SU-DHL-6 (cell line): Measurements from ENCODE around the gene TSC2.
"Not testable (repeated sequence)": the region's sequence is repeated elsewhere in the genome, so short reads cannot be mapped to it uniquely, and the experiment has no call there.

Experiments
- H2AFZ ChIP-seq: fragments of 200-600 bp; sonication (generic); 2 replicates; pipeline ENCODE4 v1.6.1; 2014; ENCODE audit warnings: low read depth, mild to moderate bottlenecking, moderate library complexity, mixed read lengths, antibody characterized with exemption, low read length; ENCODE audit not compliant: severe bottlenecking
- H3F3A ChIP-seq: fragments of 200-600 bp; shearing (Covaris generic); 2 replicates; pipeline ENCODE4 v1.6.0; 2016; ENCODE audit warnings: antibody characterized with exemption, mild to moderate bottlenecking; ENCODE audit not compliant: insufficient read depth
- H3K27ac ChIP-seq: fragments of 200-600 bp; sonication (generic); 2 replicates; pipeline ENCODE4 v1.5.1; 2016; ENCODE audit warnings: low read depth, mild to moderate bottlenecking, low read length, moderate library complexity, mixed read lengths
- H3K27me3 ChIP-seq: fragments of 200-600 bp; sonication (generic), shearing (Covaris generic); 2 replicates; pipeline ENCODE4 v1.6.0; 2014; ENCODE audit warnings: mild to moderate bottlenecking, low read length
- H3K36me3 ChIP-seq: fragments of 200-600 bp; sonication (generic); 2 replicates; pipeline ENCODE4 v1.6.1; 2014; ENCODE audit warnings: mild to moderate bottlenecking, low read length, mixed read lengths
- H3K4me2 ChIP-seq: fragments of 300-600, 200-600 bp; shearing (Covaris generic), sonication (generic); 2 replicates; pipeline ENCODE4 v1.6.0; 2014; ENCODE audit warnings: low read length, low read depth, mild to moderate bottlenecking; ENCODE audit not compliant: poor library complexity, severe bottlenecking
- H3K4me3 ChIP-seq: fragments of 200-600 bp; sonication (generic); 2 replicates; pipeline ENCODE4 v1.5.1; 2014; ENCODE audit warnings: antibody characterized with exemption, low read length, mild to moderate bottlenecking, mixed read lengths; ENCODE audit not compliant: insufficient read depth, poor library complexity, severe bottlenecking
- H3K79me2 ChIP-seq: fragments of 200-600 bp; sonication (generic); 2 replicates; pipeline ENCODE4 v1.6.1; 2014; ENCODE audit warnings: mild to moderate bottlenecking, low read length, moderate library complexity; ENCODE audit not compliant: insufficient read depth
- H3K9ac ChIP-seq: fragments of 200-600 bp; sonication (generic); 2 replicates; pipeline ENCODE4 v1.7.0; 2014; ENCODE audit warnings: mild to moderate bottlenecking, low read length
- H3K9me2 ChIP-seq: fragments of 200-600 bp; sonication (generic); replicated peaks from 2 replicates; pipeline ENCODE4 v1.6.1; 2014; ENCODE audit warnings: low read length; ENCODE audit not compliant: insufficient read depth
- H3K9me3 ChIP-seq: fragments of 200-600 bp; sonication (generic); 2 replicates; pipeline ENCODE4 v1.6.1; 2014; ENCODE audit warnings: low read length, mixed read lengths; ENCODE audit not compliant: insufficient read depth
- H4K20me1 ChIP-seq: fragments of 200-600 bp; sonication (generic); 2 replicates; pipeline ENCODE4 v1.6.1; 2014; ENCODE audit warnings: low read depth, mild to moderate bottlenecking, antibody characterized with exemption, low read length, moderate library complexity, mixed read lengths
- EZH2phosphoT487 ChIP-seq: fragments of 200-600 bp; sonication (generic), shearing (Covaris generic); conservative IDR thresholded peaks from 2 replicates; pipeline ENCODE4 v1.6.1; 2018; ENCODE audit warnings: mild to moderate bottlenecking, antibody characterized with exemption, low read length, moderate library complexity, mixed read lengths
- TF ChIP-seq, protein P1 (sequence below): fragments of 200-600 bp; sonication (generic); IDR thresholded peaks from one replicate; pipeline ENCODE4 v1.5.1; 2017; ENCODE audit warnings: antibody characterized with exemption, mild to moderate bottlenecking, low read length, moderate library complexity; ENCODE audit not compliant: insufficient read depth, poor library complexity, severe bottlenecking

TSC2 gene

DNA sequence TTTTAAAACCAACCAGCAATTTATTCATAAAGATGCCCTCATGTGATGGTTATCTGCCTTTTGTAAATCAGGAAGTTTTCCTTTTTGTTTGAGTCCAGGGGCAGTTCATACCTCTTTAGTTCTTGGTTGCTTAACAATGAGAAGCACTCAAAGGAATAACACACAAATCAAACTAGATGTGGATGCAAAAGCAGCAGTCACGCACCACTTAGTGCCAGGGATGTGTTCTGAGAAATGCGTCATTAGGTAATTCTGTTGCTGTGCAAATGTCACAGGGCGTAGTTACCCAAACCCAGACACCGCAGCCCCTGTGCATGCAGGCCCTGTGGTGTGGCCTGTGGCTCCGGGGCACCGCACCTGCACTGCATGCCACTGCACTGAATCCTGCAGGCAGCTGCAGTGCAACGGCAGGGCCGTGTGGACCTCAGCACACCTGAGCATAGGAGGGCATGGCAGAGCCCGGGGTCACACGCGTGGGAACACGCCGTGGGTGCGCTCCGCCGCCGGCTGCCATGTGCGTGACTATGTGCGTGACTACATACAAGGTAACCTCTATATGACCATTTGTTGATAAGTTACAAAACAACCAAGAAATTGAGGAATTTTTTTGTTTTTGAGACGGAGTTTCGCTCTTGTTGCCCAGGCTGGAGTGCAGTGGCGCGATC lies 48.3 kb downstream of the TSC2 start:
- Histone ChIP-seq H3K9ac (no peak overlapping the region), H3K36me3 (no peaks in the 10 kb centered on the region), H3K27me3 (no peaks in the 10 kb centered on the region), H3K4me3 (no peak overlapping the region), H3F3A (no peaks in the 10 kb centered on the region), H4K20me1 (no peaks in the 10 kb centered on the region), H3K79me2 (no peaks in the 10 kb centered on the region), H2AFZ (no peak overlapping the region), H3K9me2 (no peaks in the 10 kb centered on the region), H3K9me3 (no peaks in the 10 kb centered on the region), H3K27ac (no peak overlapping the region), H3K4me2 (no peak overlapping the region)
- no peak for TF ChIP-seq EZH2phosphoT487
- TF ChIP-seq, protein P1, sequence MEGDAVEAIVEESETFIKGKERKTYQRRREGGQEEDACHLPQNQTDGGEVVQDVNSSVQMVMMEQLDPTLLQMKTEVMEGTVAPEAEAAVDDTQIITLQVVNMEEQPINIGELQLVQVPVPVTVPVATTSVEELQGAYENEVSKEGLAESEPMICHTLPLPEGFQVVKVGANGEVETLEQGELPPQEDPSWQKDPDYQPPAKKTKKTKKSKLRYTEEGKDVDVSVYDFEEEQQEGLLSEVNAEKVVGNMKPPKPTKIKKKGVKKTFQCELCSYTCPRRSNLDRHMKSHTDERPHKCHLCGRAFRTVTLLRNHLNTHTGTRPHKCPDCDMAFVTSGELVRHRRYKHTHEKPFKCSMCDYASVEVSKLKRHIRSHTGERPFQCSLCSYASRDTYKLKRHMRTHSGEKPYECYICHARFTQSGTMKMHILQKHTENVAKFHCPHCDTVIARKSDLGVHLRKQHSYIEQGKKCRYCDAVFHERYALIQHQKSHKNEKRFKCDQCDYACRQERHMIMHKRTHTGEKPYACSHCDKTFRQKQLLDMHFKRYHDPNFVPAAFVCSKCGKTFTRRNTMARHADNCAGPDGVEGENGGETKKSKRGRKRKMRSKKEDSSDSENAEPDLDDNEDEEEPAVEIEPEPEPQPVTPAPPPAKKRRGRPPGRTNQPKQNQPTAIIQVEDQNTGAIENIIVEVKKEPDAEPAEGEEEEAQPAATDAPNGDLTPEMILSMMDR = no peak

DNA sequence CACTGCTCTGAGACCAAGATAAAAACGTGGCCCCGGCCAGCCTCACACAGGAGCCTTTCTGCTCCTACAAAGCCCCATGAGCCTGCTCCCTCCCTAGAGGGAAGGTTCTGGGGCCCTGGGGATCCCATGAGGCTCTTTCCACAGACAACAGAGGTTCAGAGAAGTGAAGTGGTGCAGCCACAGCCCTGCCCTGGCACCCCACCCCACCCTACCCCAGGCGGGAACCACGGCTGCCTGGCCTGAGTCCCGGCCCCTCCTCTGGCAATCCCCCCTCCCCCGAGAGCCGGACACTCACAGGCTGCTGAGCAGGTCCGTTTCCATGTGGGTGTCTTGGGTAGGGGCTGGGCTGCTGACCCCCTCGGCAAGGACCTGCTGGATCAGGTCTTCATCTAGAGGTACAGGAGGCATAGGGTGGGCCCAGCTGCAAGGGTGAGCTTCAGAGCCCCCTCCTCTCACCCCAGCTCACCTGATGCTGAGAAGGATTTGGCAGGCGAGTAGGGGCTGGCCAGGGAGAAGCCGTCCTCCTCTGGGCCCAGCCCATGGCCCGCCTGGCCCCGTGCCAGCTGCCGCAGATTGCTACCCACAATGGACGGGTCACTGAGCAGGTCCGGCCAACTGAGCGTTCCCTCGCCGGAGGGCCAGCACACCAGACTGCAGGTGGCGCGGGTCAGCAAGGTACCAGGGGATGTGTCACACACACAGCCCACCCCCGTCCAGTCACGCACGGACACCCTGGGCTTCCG lies 49.2 kb downstream of the TSC2 start:
- H4K20me1 ChIP-seq = no peaks in the 10 kb centered on the region

DNA sequence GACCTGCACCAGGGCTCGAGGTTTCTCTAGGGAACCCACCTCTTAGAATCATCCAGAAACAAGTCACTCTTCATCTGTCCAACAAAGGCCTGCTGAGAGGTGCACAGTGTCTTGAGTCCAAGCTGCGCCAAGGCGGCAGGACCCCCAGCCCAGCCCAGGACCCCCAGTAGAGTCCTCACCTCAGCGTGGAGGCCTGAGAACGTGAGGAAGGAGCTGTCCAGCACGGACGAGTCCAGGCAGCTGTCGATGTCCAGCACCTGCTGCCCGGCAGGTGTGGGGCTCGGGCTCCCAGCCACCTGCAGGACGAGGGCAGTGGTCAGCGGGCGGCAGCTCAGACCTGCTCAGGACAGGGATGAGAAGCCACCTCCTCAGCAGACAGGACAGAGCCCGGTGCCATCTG lies 49.9 kb downstream of the TSC2 start:
- H3K9ac ChIP-seq, H3K9me2 ChIP-seq, H3K27ac ChIP-seq, H3K9me3 ChIP-seq, H3K27me3 ChIP-seq, H3K4me3 ChIP-seq, H2AFZ ChIP-seq, H3K79me2 ChIP-seq, H3F3A ChIP-seq, H3K4me2 ChIP-seq, H3K36me3 ChIP-seq, H4K20me1 ChIP-seq: not testable (repeated sequence)

More for the DNA sequence above, 49.2 kb downstream of the TSC2 start:
- Histone ChIP-seq H2AFZ (no peak overlapping the region), H3K4me3 (no peak overlapping the region), H3K27me3 (no peaks in the 10 kb centered on the region), H3K9ac (no peak overlapping the region), H3K27ac (no peak overlapping the region), H3K36me3 (no peaks in the 10 kb centered on the region), H3K9me3 (no peaks in the 10 kb centered on the region), H3K4me2 (no peak overlapping the region), H3F3A (no peaks in the 10 kb centered on the region), H3K9me2 (no peaks in the 10 kb centered on the region), H3K79me2 (no peaks in the 10 kb centered on the region)
- TF ChIP-seq, protein P1 = no peak
- TF ChIP-seq EZH2phosphoT487 = no peak

DNA sequence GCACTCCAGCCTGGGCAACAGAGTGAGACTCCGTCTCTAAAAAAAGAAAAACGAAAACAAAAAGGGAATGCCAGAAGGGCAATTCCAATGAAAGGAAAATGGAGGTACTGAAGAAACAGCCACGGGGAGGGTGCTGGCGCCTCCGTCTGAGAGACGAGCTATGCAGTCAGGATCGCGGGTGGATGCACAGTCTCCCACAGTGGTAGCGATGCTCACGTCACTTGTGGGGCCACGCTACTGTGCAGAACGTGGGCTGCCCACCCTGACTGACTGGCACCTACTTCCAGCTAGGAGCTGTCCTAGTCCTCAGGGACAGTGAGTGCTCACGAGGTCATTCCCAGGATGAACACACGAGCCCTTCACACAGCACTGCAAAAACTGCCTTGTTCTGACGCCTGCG lies 53.8 kb downstream of the TSC2 start:
- H3K79me2 ChIP-seq, H3K27me3 ChIP-seq, H3K4me2 ChIP-seq, H3K36me3 ChIP-seq, H3K27ac ChIP-seq, H3K9me3 ChIP-seq, H3K9me2 ChIP-seq, H3K4me3 ChIP-seq, H4K20me1 ChIP-seq, H3K9ac ChIP-seq, H3F3A ChIP-seq, H2AFZ ChIP-seq: not testable (repeated sequence)
